ENCODE data around the gene RNF166. TPM values are rescaled to one million over a fixed set of nuclear protein-coding genes. Genes with fewer than 3 reads are reported as not detected.

RNF166 gene
- total and polyA plus RNA-seq, 2 donors (not counting 3 experiments of a cell fraction or from before 2014, with no cell fraction given): 27.6 to 38.8 TPM

DNA sequence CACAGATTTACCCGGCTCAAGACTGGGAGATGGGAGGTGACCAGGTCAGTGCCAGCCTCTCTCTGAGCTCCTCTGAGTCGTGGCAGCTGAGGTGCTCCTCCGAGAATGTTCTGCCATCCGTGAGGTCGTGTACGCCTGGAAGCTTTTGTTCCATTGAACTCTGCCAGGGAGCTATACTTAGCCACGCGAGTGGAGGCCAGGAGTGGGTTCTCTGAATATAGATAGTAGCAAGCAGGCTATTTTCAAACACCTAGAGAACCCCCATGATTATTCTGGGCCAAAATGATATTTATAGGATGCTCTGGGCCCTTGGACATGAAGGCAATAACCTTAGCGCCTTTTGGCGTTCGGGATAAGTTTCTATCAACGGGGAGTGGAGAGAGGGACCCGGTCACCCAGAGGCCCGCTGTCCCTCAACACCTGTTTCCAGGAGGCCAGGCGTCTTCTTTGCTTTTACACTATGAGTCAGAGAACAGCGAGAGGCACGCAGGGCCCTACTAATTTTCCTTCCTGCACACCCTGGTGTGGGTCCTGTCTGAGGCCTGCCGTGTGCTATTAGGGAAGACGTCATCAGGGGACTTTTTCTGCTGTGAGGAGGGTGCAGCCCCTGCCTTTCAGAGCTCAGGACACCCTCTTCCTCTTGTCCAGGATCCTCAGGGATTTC is 32.4 kb downstream of the RNF166 start:
- no TSS peak for BruUV-seq (replicated peaks)
- FAIRE-seq (no peak), DNase-seq (ENCODE audit: low read depth, low spot score) (no peak)
- no peak for TF ChIP-seq POLR2A (IDR thresholded peaks at IDR 0.05; ENCODE audit: low read depth, low read length)
- TF ChIP-seq EZH2 (IDR thresholded peaks at IDR 0.05; ENCODE audit: borderline replicate concordance, low read depth, low read length, severe bottlenecking): no peak
- TF ChIP-seq, protein P1, sequence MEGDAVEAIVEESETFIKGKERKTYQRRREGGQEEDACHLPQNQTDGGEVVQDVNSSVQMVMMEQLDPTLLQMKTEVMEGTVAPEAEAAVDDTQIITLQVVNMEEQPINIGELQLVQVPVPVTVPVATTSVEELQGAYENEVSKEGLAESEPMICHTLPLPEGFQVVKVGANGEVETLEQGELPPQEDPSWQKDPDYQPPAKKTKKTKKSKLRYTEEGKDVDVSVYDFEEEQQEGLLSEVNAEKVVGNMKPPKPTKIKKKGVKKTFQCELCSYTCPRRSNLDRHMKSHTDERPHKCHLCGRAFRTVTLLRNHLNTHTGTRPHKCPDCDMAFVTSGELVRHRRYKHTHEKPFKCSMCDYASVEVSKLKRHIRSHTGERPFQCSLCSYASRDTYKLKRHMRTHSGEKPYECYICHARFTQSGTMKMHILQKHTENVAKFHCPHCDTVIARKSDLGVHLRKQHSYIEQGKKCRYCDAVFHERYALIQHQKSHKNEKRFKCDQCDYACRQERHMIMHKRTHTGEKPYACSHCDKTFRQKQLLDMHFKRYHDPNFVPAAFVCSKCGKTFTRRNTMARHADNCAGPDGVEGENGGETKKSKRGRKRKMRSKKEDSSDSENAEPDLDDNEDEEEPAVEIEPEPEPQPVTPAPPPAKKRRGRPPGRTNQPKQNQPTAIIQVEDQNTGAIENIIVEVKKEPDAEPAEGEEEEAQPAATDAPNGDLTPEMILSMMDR (IDR thresholded peaks at IDR 0.05; ENCODE audit: extremely low read depth in 1 of 2, insufficient read depth in 1 of 2, low read depth in 1 of 2, low read length in 2 of 2): no peak
- TF ChIP-seq GATA2 (IDR thresholded peaks at IDR 0.05; ENCODE audit: insufficient read depth, insufficient read length, low read depth, low read length): no peak
- TF ChIP-seq JUN (IDR thresholded peaks at IDR 0.05; ENCODE audit: borderline replicate concordance, insufficient read depth, insufficient read length, low read depth): no peak
- TF ChIP-seq POLR2AphosphoS5 (IDR thresholded peaks at IDR 0.05; ENCODE audit: insufficient read depth, low read depth, low read length): no peak
- TF ChIP-seq, protein P2, sequence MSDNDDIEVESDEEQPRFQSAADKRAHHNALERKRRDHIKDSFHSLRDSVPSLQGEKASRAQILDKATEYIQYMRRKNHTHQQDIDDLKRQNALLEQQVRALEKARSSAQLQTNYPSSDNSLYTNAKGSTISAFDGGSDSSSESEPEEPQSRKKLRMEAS (IDR thresholded peaks at IDR 0.05; ENCODE audit: insufficient read depth, insufficient read length): no peak
- TF ChIP-seq MYC (IDR thresholded peaks at IDR 0.05; ENCODE audit: low read depth, low read length): no peak
- TF ChIP-seq FOS (IDR thresholded peaks at IDR 0.05; ENCODE audit: borderline replicate concordance, insufficient read depth, low read length): no peak
- ChIA-PET POLR2A (no interaction called here), CTCF (interaction anchor here (0.8 to 1.5 kb wide), 2 partner anchors 11 to 31 kb away, joined by 3 to 5 read pairs; no protein-coding TSS in a partner anchor)
- Histone ChIP-seq H2AFZ (ENCODE audit: low read depth, low read length) (no peak overlapping the region), H3K4me2 (ENCODE audit: insufficient read depth, low read length) (no peak overlapping the region), H3K9me1 (replicated peaks; ENCODE audit: control insufficient read depth, extremely low read depth, insufficient read depth, low read length) (no peaks in the 10 kb centered on the region), H3K4me3 (replicated peaks in 1 of 3; ENCODE audit: insufficient read depth in 1 of 3, low read depth in 1 of 3, low read length in 3 of 3) (no peak overlapping the region), H3K79me2 (ENCODE audit: control insufficient read depth, insufficient read depth, low read length) (no peaks in the 10 kb centered on the region), H3K36me3 (ENCODE audit: control insufficient read depth in 2 of 2, extremely low read depth in 1 of 2, insufficient read depth in 2 of 2, low read length in 2 of 2) (peaks cover 0 to 2% of the 10 kb centered on the region in 2 experiments), H3K4me1 (ENCODE audit: control insufficient read depth, extremely low read depth, insufficient read depth, low read length) (no peaks in the 10 kb centered on the region), H3K9ac (replicated peaks; ENCODE audit: extremely low read depth, insufficient read depth, low read length) (no peak overlapping the region), H3K9me3 (replicated peaks; ENCODE audit: control insufficient read depth, insufficient read depth, low read length) (no peaks in the 10 kb centered on the region), H3K27ac (ENCODE audit: insufficient read depth, low read depth, low read length) (no peak overlapping the region), H4K20me1 (replicated peaks; ENCODE audit: control insufficient read depth, extremely low read depth, insufficient read depth, low read length) (no peaks in the 10 kb centered on the region), H3K27me3 (ENCODE audit: control insufficient read depth in 2 of 2, insufficient read depth in 2 of 2, low read length in 2 of 2) (no peaks in the 10 kb centered on the region)
- dilution Hi-C loops (cut with MboI; ENCODE audit: extremely low pct_ligation_motif_present, low sequenced_read_pairs): no loop called here
- intact Hi-C loops (cut with micrococcal nuclease): no loop called here

All from endothelial cell of umbilical vein (primary cell).